GM12878 (cell line): ENCODE results near the gene CISD2.

Source experiments
- ATF3 ChIP-seq: IDR thresholded peaks from 2 replicates; pipeline ENCODE4 v1.6.1; 2011; ENCODE audit warnings: low read depth, mild to moderate bottlenecking, low read length, moderate library complexity, borderline replicate concordance; ENCODE audit errors: extremely low read depth
- EP300 ChIP-seq, 2 experiments: fragments of 150-350 bp in 1 of 2; IDR thresholded peaks; 2 replicates each; pipeline ENCODE4 v1.6.1; 2011 to 2012; ENCODE audit warnings: low read depth in 2 of 2, low read length in 2 of 2, borderline replicate concordance in 1 of 2, improper control_type of control experiment in 1 of 2, inconsistent platforms in 1 of 2; ENCODE audit not compliant: control insufficient read depth in 1 of 2
- SIX5 ChIP-seq: IDR thresholded peaks from 2 replicates; pipeline ENCODE4 v1.6.1; 2011; ENCODE audit warnings: mild to moderate bottlenecking, low read depth, low read length, moderate library complexity; ENCODE audit not compliant: severe bottlenecking
- TAF1 ChIP-seq: IDR thresholded peaks from 2 replicates; pipeline ENCODE4 v1.6.1; 2011; ENCODE audit warnings: mild to moderate bottlenecking, low read depth, low read length, borderline replicate concordance

GRCh38 chr4:102843273-102843672, 25.5 kb upstream of the CISD2 start:
- TF ChIP-seq SIX5: no peak
- no peak for TF ChIP-seq TAF1
- TF ChIP-seq EP300 (IDR thresholded peaks at IDR 0.05; ENCODE audit: borderline replicate concordance in 1 of 2, control insufficient read depth in 1 of 2, low read depth in 2 of 2, low read length in 2 of 2): no peak
- no peak for TF ChIP-seq ATF3
